22Rv1 (cell line): ENCODE measurements around the gene GLYR1.

Source experiments
- H3K27ac ChIP-seq: fragments of 450-650 bp; 2 replicates; pipeline ENCODE4 v1.5.1; 2017
- CTCF ChIP-seq: fragments of 450-650 bp; IDR thresholded peaks from 2 replicates; pipeline ENCODE4 v1.5.1; 2017; ENCODE audit warnings: mild to moderate bottlenecking
- ZFX ChIP-seq: fragments of 450-650 bp; IDR thresholded peaks from 2 replicates; pipeline ENCODE4 v1.6.1; 2017; ENCODE audit warnings: antibody characterized with exemption, borderline replicate concordance

The GLYR1 gene

GRCh38 chr16:4760221-4760910 lies 86.7 kb downstream of the GLYR1 start:
- no peak overlapping the region for H3K27ac ChIP-seq
- TF ChIP-seq CTCF (no peak), ZFX (no peak)

GRCh38 chr16:4755687-4756086 lies 91.4 kb downstream of the GLYR1 start:
- H3K27ac ChIP-seq, result no peak overlapping the region
- TF ChIP-seq ZFX (no peak), CTCF (no peak)

- TF ChIP-seq ZFX, result no peak
- no peak for TF ChIP-seq CTCF
- no peak overlapping the region for H3K27ac ChIP-seq
These were observed 92.2 kb downstream of the GLYR1 start for GRCh38 chr16:4754865-4755264.

- TF ChIP-seq ZFX (no peak), CTCF (no peak)
- H3K27ac ChIP-seq, result no peak overlapping the region
These were observed 93.9 kb downstream of the GLYR1 start for GRCh38 chr16:4753227-4753626.
